Right atrium auricular region (tissue), 2 donors: Measurements from ENCODE around the gene GLT1D1. TPM values are rescaled to one million over a fixed set of nuclear protein-coding genes. Genes with fewer than 3 reads are reported as not detected.

Source experiments
- DNase-seq: peaks from one replicate; pipeline ENCODE4 v3.0.0-alpha.2; 2019; ENCODE audit warnings: low spot score
- H3K27ac ChIP-seq, 2 donors: fragments of 200-600 bp; sonication (generic); 1 replicate in 1 of 2; 2 replicates in 1 of 2; pipeline ENCODE4 v1.5.1; 2016 to 2019
- H3K27me3 ChIP-seq, 2 donors: fragments of 200-600 bp; sonication (generic); one replicate each; pipeline versions ENCODE4 v1.5.1 to v1.6.0; 2017 to 2019
- H3K36me3 ChIP-seq: fragments of 200-600 bp; sonication (generic); one replicate; pipeline ENCODE4 v1.5.1; 2016
- H3K4me1 ChIP-seq, 2 donors: fragments of 200-600 bp; sonication (generic); one replicate each; pipeline versions ENCODE4 v1.5.1 to v1.6.0; 2017 to 2019
- H3K4me3 ChIP-seq, 2 donors: fragments of 200-600 bp; sonication (generic); 1 replicate in 1 of 2; 2 replicates in 1 of 2; pipeline ENCODE4 v1.5.1; 2017 to 2019; ENCODE audit warnings: mild to moderate bottlenecking in 1 of 2, moderate library complexity in 1 of 2
- H3K9me3 ChIP-seq, 2 donors: fragments of 200-600 bp; sonication (generic); one replicate each; pipeline ENCODE4 v1.5.1; 2019
- total RNA-seq, 2 donors: library from RNA; depleted of rRNA; stranded (reverse); fragments of >200 nt; gene quantifications; one replicate each; pipeline ENCODE4 v1.1.0, GENCODE V29; 2016
- TF ChIP-seq, protein P1 (sequence below), 2 donors: fragments of 200-600 bp; sonication (generic); IDR thresholded peaks; one replicate each; pipeline ENCODE4 v1.5.1; 2019; ENCODE audit warnings: antibody characterized with exemption in 2 of 2

Gene GLT1D1
- total RNA-seq, 2 donors from 2014 or later, result 0.20 TPM; not detected in 1

- H3K36me3 ChIP-seq, result no peaks in the 10 kb centered on the region
- no peak for DNase-seq
- H3K4me3 ChIP-seq, result no peak overlapping the region
- H3K27me3 ChIP-seq, result no peaks in the 10 kb centered on the region
- H3K27ac ChIP-seq, result no peak overlapping the region
- H3K9me3 ChIP-seq, result no peaks in the 10 kb centered on the region
- H3K4me1 ChIP-seq, result no peaks in the 10 kb centered on the region
- TF ChIP-seq, protein P1, sequence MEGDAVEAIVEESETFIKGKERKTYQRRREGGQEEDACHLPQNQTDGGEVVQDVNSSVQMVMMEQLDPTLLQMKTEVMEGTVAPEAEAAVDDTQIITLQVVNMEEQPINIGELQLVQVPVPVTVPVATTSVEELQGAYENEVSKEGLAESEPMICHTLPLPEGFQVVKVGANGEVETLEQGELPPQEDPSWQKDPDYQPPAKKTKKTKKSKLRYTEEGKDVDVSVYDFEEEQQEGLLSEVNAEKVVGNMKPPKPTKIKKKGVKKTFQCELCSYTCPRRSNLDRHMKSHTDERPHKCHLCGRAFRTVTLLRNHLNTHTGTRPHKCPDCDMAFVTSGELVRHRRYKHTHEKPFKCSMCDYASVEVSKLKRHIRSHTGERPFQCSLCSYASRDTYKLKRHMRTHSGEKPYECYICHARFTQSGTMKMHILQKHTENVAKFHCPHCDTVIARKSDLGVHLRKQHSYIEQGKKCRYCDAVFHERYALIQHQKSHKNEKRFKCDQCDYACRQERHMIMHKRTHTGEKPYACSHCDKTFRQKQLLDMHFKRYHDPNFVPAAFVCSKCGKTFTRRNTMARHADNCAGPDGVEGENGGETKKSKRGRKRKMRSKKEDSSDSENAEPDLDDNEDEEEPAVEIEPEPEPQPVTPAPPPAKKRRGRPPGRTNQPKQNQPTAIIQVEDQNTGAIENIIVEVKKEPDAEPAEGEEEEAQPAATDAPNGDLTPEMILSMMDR (IDR thresholded peaks at IDR 0.05), result no peak
Observed at GRCh38 chr12:128933039-128933438, 79.8 kb downstream of the GLT1D1 start.

DNA sequence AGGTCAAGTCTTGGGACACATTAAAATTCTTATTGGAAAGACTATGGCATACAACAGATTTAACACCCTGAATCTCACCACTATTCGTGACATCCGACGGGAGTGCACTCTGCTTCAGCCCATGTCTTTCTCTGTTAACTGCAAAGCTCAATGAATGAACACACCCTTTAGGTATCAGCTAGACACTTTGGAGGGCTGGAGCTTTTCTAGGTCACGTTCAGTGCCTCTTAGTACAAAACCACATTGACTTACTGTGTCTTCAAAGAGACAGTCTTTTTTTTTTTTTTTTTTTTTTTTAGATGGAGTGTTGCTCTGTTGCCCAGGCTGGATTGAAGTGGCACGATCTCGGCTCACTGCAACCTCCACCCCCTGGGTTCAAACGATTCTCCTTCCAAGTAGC is 80.6 kb downstream of the GLT1D1 start:
- H3K27me3 ChIP-seq, result no peaks in the 10 kb centered on the region
- H3K4me3 ChIP-seq, result no peak overlapping the region
- no peaks in the 10 kb centered on the region for H3K36me3 ChIP-seq
- H3K27ac ChIP-seq, result no peak overlapping the region
- no peaks in the 10 kb centered on the region for H3K4me1 ChIP-seq
- no peaks in the 10 kb centered on the region for H3K9me3 ChIP-seq
- TF ChIP-seq, protein P1 (IDR thresholded peaks at IDR 0.05), result no peak
- no peak for DNase-seq

GRCh38 chr12:128938886-128939285 is 85.6 kb downstream of the GLT1D1 start:
- DNase-seq, result no peak
- no peak overlapping the region for H3K4me3 ChIP-seq
- no peaks in the 10 kb centered on the region for H3K4me1 ChIP-seq
- no peak overlapping the region for H3K27ac ChIP-seq
- H3K36me3 ChIP-seq, result no peaks in the 10 kb centered on the region
- TF ChIP-seq, protein P1 (IDR thresholded peaks at IDR 0.05), result no peak
- H3K9me3 ChIP-seq, result no peaks in the 10 kb centered on the region
- no peaks in the 10 kb centered on the region for H3K27me3 ChIP-seq

- no peaks in the 10 kb centered on the region for H3K4me1 ChIP-seq
- no peaks in the 10 kb centered on the region for H3K9me3 ChIP-seq
- no peaks in the 10 kb centered on the region for H3K36me3 ChIP-seq
- no peak overlapping the region for H3K4me3 ChIP-seq
- no peak overlapping the region for H3K27ac ChIP-seq
- no peaks in the 10 kb centered on the region for H3K27me3 ChIP-seq
- no peak for DNase-seq
- TF ChIP-seq, protein P1 (IDR thresholded peaks at IDR 0.05), result no peak
Observed at GRCh38 chr12:128940090-128940888, 87.0 kb downstream of the GLT1D1 start.

DNA sequence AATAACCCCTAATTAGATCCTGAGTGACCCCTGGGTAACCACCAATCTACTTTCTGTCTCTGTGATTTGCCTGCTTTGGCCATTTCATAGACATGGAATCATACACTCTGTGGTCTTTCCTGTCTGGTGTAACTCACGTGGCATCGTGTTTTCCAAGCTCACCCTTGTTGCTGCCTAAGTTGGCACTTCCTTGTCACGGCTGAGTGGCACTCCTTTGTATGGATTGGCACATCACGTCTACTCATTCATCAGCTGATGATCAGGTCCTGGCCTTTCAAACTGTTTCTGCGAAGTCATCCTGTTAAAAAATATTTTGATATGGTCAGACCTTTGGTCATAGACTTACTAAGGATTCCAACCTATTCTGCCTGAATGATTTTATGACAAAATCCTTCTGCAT is 87.7 kb downstream of the GLT1D1 start:
- Histone ChIP-seq H3K4me1 (no peaks in the 10 kb centered on the region), H3K9me3 (no peaks in the 10 kb centered on the region), H3K27me3 (no peaks in the 10 kb centered on the region), H3K27ac (no peak overlapping the region), H3K36me3 (no peaks in the 10 kb centered on the region), H3K4me3 (no peak overlapping the region)
- no peak for DNase-seq
- TF ChIP-seq, protein P1 (IDR thresholded peaks at IDR 0.05), result no peak
